Prostate gland (tissue), 2 donors: ENCODE results near the gene ALDH1B1. TPM values are rescaled to one million over a fixed set of nuclear protein-coding genes. Genes with fewer than 3 reads are reported as not detected.

Source experiments
- DNase-seq: peaks from one replicate; pipeline ENCODE4 v3.0.0-alpha.2; 2019; ENCODE audit warnings: low spot score
- H3K27ac ChIP-seq, 2 donors: fragments of 200-600 bp; sonication (generic); 2 replicates each; pipeline ENCODE4 v1.5.1; 2017 to 2019
- H3K27me3 ChIP-seq: fragments of 200-600 bp; sonication (generic); replicated peaks from 2 replicates; pipeline ENCODE4 v1.5.1; 2019; ENCODE audit not compliant: insufficient read depth
- H3K36me3 ChIP-seq, 2 donors: fragments of 200-600 bp; sonication (generic); 1 replicate in 1 of 2; 2 replicates in 1 of 2; pipeline versions ENCODE4 v1.5.1 to v1.8.1; 2017 to 2019
- H3K4me1 ChIP-seq: fragments of 200-600 bp; sonication (generic); replicated peaks from 2 replicates; pipeline ENCODE4 v1.5.1; 2019
- H3K4me3 ChIP-seq, 2 donors: fragments of 200-600 bp; sonication (generic); 2 replicates each; pipeline ENCODE4 v1.5.1; 2017 to 2019
- H3K9me3 ChIP-seq: fragments of 200-600 bp; sonication (generic); 2 replicates; pipeline ENCODE4 v1.5.1; 2017
- CTCF ChIP-seq, 4 experiments: fragments of 200-600 bp in 2 of 4; fragments of 450-650 bp in 2 of 4; sonication (generic) in 2 of 4; IDR thresholded peaks; 1 replicate in 3 of 4; 2 replicates in 1 of 4; pipeline ENCODE4 v1.5.1; 2016 to 2019; ENCODE audit warnings: antibody characterized with exemption in 4 of 4, mild to moderate bottlenecking in 2 of 4, moderate library complexity in 2 of 4
- POLR2A ChIP-seq: fragments of 450-650 bp; IDR thresholded peaks from one replicate; pipeline ENCODE4 v1.6.1; 2016; ENCODE audit warnings: antibody characterized with exemption, mild to moderate bottlenecking
- POLR2AphosphoS5 ChIP-seq: sonication (generic); formaldehyde crosslinking; IDR thresholded peaks from one replicate; pipeline ENCODE4 v1.6.1; 2017; ENCODE audit warnings: antibody characterized with exemption
- WGBS: methylation state at CpG from one replicate; pipeline ENCODE4 v1.1.5; 2018; 5-methylcytosine and 5-hydroxymethylcytosine counted together
- intact Hi-C: fragments of 100-400 bp; cut with DNase I; formaldehyde crosslinking; loops from one replicate; pipeline ENCODE4 v1.14.2; 2022
- total RNA-seq, 2 donors: library from RNA; depleted of rRNA; stranded (reverse); fragments of >200 nt; gene quantifications; one replicate each; pipeline ENCODE4 v1.1.0, GENCODE V29; 2016

Gene ALDH1B1
- total RNA-seq, 2 donors from 2014 or later: 42.5 to 88.8 TPM

DNA sequence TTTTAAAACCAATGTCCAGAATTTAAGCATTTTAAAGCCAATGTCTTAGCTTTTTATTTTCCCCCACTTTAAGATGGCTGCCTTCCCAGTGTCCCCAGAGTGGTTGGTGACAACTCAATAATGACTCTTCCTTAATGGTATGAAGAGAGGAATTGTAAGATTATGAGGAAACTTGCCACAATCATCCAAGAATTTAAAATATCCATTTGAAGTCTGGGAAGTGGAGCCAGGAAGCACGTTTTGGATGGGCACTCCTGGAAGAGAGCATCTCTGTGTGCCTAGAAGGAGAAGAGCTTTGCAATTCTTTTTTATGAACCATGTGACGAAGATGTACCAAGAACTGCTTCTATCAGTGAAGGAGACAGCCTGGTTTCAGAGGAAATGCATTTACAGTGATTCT is 43.0 kb downstream of the ALDH1B1 start:
- Histone ChIP-seq H3K27me3 (no peaks in the 10 kb centered on the region), H3K27ac (no peak overlapping the region), H3K36me3 (no peaks in the 10 kb centered on the region), H3K4me3 (no peak overlapping the region), H3K4me1 (no peaks in the 10 kb centered on the region), H3K9me3 (no peaks in the 10 kb centered on the region)
- intact Hi-C loops: no loop called here
- DNase-seq: no peak
- TF ChIP-seq CTCF (IDR thresholded peaks at IDR 0.05) (no peak), POLR2AphosphoS5 (no peak), POLR2A (no peak)
- WGBS: 80% methylated on average over 2 of the region's 2 CpGs

GRCh38 chr9:38436708-38437107 is 44.2 kb downstream of the ALDH1B1 start:
- WGBS: 93% methylated on average over 2 of the region's 2 CpGs
- H3K4me3 ChIP-seq: no peak overlapping the region
- H3K4me1 ChIP-seq: no peaks in the 10 kb centered on the region
- TF ChIP-seq CTCF (IDR thresholded peaks at IDR 0.05) (no peak), POLR2A (no peak), POLR2AphosphoS5 (no peak)
- H3K36me3 ChIP-seq: no peaks in the 10 kb centered on the region
- DNase-seq: no peak
- no peaks in the 10 kb centered on the region for H3K27me3 ChIP-seq
- no peaks in the 10 kb centered on the region for H3K9me3 ChIP-seq
- intact Hi-C loops: no loop called here
- H3K27ac ChIP-seq: peak overlapping the region; percentile 74 to 76

GRCh38 chr9:38437193-38437823 is 44.8 kb downstream of the ALDH1B1 start:
- Histone ChIP-seq H3K9me3 (no peaks in the 10 kb centered on the region), H3K4me3 (no peak overlapping the region), H3K36me3 (no peaks in the 10 kb centered on the region), H3K4me1 (no peaks in the 10 kb centered on the region), H3K27ac (peak overlapping the region; percentile 74 to 76), H3K27me3 (no peaks in the 10 kb centered on the region)
- intact Hi-C loops: no loop called here
- WGBS: 31% methylated on average over 11 of the region's 11 CpGs
- no peak for TF ChIP-seq POLR2A
- TF ChIP-seq POLR2AphosphoS5: peak; percentile 87
- no peak for TF ChIP-seq CTCF (IDR thresholded peaks at IDR 0.05)
- DNase-seq: peak; percentile 84

DNA sequence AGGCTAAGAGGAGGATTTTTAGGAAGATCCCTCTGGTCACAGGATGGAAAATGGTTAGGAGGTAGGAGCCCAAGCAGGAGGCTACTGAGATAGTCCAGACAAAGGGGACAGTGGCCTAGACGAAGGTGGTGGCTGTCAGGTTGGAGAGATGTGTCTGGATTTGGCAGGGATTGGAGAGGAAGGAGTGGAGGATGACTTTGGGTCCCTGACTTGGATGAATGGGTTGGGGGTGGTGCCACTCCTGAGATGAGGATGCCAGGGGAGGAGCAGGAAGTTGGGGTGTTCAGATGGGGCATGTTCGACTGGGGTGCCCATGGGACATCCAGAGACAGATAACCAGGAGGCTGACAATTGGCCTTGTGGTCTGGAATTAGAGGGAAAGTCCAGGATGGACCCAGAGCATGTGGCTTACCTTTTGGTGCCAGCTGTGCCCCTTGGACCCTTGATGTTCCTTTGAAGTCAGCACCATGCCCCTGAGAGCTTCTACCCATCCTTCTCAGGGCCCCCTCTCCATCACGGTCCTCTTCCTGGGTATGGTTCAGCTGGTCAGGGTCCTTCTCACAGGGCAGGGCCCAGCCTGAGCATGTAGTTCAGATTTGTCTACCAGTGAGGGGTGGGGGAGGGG is 46.9 kb downstream of the ALDH1B1 start:
- intact Hi-C loops: no loop called here
- Histone ChIP-seq H3K4me1 (no peaks in the 10 kb centered on the region), H3K27me3 (no peaks in the 10 kb centered on the region), H3K9me3 (no peaks in the 10 kb centered on the region), H3K4me3 (no peak overlapping the region), H3K36me3 (no peaks in the 10 kb centered on the region), H3K27ac (no peak overlapping the region)
- no peak for DNase-seq
- TF ChIP-seq CTCF (IDR thresholded peaks at IDR 0.05): no peak
- TF ChIP-seq POLR2AphosphoS5: no peak
- no peak for TF ChIP-seq POLR2A
- 76% methylated on average over 3 of the region's 3 CpGs for WGBS

DNA sequence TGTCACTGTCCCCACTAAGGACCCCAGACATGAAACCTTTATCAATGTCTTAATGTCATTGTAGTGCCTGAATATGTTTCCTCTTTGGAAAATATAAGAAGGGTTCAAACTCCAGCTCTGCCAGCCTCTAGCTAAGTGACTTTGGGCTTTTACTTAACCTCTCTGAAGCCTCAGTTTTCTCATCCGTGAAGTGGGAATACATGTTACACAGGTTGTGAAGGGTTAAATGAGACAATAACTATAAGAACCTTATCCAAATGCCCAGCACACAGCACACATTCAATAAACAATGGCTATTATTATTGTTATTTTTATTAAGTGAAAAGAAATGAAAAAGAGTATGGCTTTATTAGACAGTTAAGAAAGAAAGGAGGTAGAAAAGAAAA is 47.4 kb downstream of the ALDH1B1 start:
- Histone ChIP-seq H3K4me3 (no peak overlapping the region), H3K9me3 (no peaks in the 10 kb centered on the region), H3K27me3 (no peaks in the 10 kb centered on the region), H3K27ac (no peak overlapping the region), H3K36me3 (no peaks in the 10 kb centered on the region), H3K4me1 (no peaks in the 10 kb centered on the region)
- WGBS: 100% methylated on average over 1 of the region's 1 CpG
- intact Hi-C loops: no loop called here
- TF ChIP-seq POLR2AphosphoS5 (no peak), CTCF (IDR thresholded peaks at IDR 0.05) (no peak), POLR2A (no peak)
- DNase-seq: no peak
